K562 (cell line): ENCODE data around the gene RGL2. TPM values are rescaled to one million over a fixed set of nuclear protein-coding genes. Genes with fewer than 3 reads are reported as not detected.
A peak's percentile ranks its signal among the peaks of the same experiment; 100 is the strongest.

Source experiments
- CHCHD3 ChIP-seq: fragments of 250-450 bp; sonication (Bioruptor Pico); IDR thresholded peaks from 2 replicates; pipeline ENCODE4 v2.1.2; 2022; ENCODE audit warnings: mild to moderate bottlenecking
- CHD1 ChIP-seq: fragments of 200-600 bp; sonication (generic); IDR thresholded peaks from one replicate; pipeline ENCODE4 v1.6.1; 2012; ENCODE audit warnings: mild to moderate bottlenecking, moderate library complexity, low read length, inconsistent platforms
- POLR3G ChIP-seq: IDR thresholded peaks from 2 replicates; pipeline ENCODE4 v1.6.1; 2011; ENCODE audit not compliant: insufficient read length, insufficient replicate concordance; ENCODE audit errors: extremely low read depth
- TCFL5 ChIP-seq: fragments of 250-450 bp; sonication (Bioruptor Pico); conservative IDR thresholded peaks from 2 replicates; pipeline ENCODE4 v1.6.1; 2021; ENCODE audit warnings: mild to moderate bottlenecking, moderate library complexity, matching md5 sums
- polyA plus RNA-seq, 8 experiments: library from polyadenylated mRNA; depleted of rRNA in 4 of 8; stranded (reverse) in 5 of 8; unstranded in 3 of 8; fragments of >200 nt; fragmentation: Nextera tagmentation in 2 of 8; fragmentation: Illumina TruSeq in 1 of 8; extraction: Ambion mirVana in 2 of 8; extraction: Trizol in 1 of 8; gene quantifications; 2 replicates each; pipeline versions ENCODE4 v1.2.1 to v1.2.3, GENCODE V29; 2011 to 2014; ENCODE audit warnings: inconsistent platforms in 1 of 8, missing spikeins in 1 of 8
- total RNA-seq, 7 experiments: library from RNA; depleted of rRNA in 6 of 7; stranded (reverse); fragments of >200 nt in 6 of 7; fragmentation: Illumina TruSeq in 2 of 7; extraction: Trizol in 2 of 7; gene quantifications; 2 replicates each; pipeline versions ENCODE4 v1.2.1 to v1.2.3, GENCODE V29; 2011 to 2021; ENCODE audit warnings: low replicate concordance in 1 of 7
- TF ChIP-seq, protein P1 (sequence below), 2 experiments: fragments of 450-650 bp in 1 of 2; sonication (generic) in 1 of 2; formaldehyde crosslinking in 1 of 2; IDR thresholded peaks; 2 replicates each; pipeline versions ENCODE4 v1.7.1 to v1.9.0; 2016 to 2022; ENCODE audit warnings: inconsistent platforms in 1 of 2, mild to moderate bottlenecking in 1 of 2, missing genetic modification reagents in 1 of 2
- TF ChIP-seq, protein P2 (sequence below), 2 experiments: fragments of 450-650 bp; formaldehyde crosslinking in 1 of 2; IDR thresholded peaks; 2 replicates each; pipeline versions ENCODE4 v1.4.0 to v1.6.1; 2014 to 2020; ENCODE audit warnings: mild to moderate bottlenecking in 2 of 2, borderline replicate concordance in 1 of 2, low read depth in 1 of 2
- TF ChIP-seq, protein P3 (sequence below): fragments of 250-450 bp; sonication (Bioruptor Pico); IDR thresholded peaks from 2 replicates; pipeline ENCODE4 v1.9.0; 2021; ENCODE audit warnings: mild to moderate bottlenecking, inconsistent platforms

The RGL2 gene
- total and polyA plus RNA-seq, 9 of the 15 experiments (the other 6 are each of a cell fraction or from before 2014, with no cell fraction given) = 1.8 to 57.1 (median 19.5) TPM

DNA sequence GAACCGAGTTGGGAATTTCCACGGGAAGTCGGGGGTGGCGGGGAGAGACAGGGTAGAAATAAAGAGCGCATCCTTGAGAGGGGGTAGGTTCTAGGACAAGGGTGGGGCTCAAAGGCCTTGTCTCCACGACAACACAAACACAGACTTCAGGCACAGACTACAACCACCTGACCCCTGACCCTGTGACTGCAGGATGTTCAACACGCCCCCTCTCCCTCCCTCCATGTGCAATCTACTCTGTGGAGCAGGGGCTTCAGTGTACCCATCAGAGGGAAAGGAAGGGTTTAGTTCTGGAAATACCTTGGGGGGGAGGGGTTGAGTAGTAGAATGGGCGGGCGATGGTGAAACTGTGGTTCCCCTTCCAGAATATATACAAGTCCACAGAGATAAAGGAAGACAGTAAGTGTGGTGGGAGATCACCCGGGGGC lies 15.8 kb upstream of the RGL2 start (continued):
- TF ChIP-seq, protein P1, sequence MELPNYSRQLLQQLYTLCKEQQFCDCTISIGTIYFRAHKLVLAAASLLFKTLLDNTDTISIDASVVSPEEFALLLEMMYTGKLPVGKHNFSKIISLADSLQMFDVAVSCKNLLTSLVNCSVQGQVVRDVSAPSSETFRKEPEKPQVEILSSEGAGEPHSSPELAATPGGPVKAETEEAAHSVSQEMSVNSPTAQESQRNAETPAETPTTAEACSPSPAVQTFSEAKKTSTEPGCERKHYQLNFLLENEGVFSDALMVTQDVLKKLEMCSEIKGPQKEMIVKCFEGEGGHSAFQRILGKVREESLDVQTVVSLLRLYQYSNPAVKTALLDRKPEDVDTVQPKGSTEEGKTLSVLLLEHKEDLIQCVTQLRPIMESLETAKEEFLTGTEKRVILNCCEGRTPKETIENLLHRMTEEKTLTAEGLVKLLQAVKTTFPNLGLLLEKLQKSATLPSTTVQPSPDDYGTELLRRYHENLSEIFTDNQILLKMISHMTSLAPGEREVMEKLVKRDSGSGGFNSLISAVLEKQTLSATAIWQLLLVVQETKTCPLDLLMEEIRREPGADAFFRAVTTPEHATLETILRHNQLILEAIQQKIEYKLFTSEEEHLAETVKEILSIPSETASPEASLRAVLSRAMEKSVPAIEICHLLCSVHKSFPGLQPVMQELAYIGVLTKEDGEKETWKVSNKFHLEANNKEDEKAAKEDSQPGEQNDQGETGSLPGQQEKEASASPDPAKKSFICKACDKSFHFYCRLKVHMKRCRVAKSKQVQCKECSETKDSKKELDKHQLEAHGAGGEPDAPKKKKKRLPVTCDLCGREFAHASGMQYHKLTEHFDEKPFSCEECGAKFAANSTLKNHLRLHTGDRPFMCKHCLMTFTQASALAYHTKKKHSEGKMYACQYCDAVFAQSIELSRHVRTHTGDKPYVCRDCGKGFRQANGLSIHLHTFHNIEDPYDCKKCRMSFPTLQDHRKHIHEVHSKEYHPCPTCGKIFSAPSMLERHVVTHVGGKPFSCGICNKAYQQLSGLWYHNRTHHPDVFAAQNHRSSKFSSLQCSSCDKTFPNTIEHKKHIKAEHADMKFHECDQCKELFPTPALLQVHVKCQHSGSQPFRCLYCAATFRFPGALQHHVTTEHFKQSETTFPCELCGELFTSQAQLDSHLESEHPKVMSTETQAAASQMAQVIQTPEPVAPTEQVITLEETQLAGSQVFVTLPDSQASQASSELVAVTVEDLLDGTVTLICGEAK (IDR thresholded peaks at IDR 0.05) = no peak
- TF ChIP-seq, protein P1 (CRISPR knock-in tag; IDR thresholded peaks at IDR 0.05) = peak; percentile 52; the same call in 1 of the 2 replicates
- TF ChIP-seq, protein P2, sequence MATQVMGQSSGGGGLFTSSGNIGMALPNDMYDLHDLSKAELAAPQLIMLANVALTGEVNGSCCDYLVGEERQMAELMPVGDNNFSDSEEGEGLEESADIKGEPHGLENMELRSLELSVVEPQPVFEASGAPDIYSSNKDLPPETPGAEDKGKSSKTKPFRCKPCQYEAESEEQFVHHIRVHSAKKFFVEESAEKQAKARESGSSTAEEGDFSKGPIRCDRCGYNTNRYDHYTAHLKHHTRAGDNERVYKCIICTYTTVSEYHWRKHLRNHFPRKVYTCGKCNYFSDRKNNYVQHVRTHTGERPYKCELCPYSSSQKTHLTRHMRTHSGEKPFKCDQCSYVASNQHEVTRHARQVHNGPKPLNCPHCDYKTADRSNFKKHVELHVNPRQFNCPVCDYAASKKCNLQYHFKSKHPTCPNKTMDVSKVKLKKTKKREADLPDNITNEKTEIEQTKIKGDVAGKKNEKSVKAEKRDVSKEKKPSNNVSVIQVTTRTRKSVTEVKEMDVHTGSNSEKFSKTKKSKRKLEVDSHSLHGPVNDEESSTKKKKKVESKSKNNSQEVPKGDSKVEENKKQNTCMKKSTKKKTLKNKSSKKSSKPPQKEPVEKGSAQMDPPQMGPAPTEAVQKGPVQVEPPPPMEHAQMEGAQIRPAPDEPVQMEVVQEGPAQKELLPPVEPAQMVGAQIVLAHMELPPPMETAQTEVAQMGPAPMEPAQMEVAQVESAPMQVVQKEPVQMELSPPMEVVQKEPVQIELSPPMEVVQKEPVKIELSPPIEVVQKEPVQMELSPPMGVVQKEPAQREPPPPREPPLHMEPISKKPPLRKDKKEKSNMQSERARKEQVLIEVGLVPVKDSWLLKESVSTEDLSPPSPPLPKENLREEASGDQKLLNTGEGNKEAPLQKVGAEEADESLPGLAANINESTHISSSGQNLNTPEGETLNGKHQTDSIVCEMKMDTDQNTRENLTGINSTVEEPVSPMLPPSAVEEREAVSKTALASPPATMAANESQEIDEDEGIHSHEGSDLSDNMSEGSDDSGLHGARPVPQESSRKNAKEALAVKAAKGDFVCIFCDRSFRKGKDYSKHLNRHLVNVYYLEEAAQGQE (IDR thresholded peaks at IDR 0.05; ENCODE audit: borderline replicate concordance) = 0 out of 2 replicates have a peak, but pooled peaks have one; percentile 1
- TF ChIP-seq, protein P2 (CRISPR knock-in tag; IDR thresholded peaks at IDR 0.05; ENCODE audit: low read depth) = no peak
- TF ChIP-seq, protein P3, sequence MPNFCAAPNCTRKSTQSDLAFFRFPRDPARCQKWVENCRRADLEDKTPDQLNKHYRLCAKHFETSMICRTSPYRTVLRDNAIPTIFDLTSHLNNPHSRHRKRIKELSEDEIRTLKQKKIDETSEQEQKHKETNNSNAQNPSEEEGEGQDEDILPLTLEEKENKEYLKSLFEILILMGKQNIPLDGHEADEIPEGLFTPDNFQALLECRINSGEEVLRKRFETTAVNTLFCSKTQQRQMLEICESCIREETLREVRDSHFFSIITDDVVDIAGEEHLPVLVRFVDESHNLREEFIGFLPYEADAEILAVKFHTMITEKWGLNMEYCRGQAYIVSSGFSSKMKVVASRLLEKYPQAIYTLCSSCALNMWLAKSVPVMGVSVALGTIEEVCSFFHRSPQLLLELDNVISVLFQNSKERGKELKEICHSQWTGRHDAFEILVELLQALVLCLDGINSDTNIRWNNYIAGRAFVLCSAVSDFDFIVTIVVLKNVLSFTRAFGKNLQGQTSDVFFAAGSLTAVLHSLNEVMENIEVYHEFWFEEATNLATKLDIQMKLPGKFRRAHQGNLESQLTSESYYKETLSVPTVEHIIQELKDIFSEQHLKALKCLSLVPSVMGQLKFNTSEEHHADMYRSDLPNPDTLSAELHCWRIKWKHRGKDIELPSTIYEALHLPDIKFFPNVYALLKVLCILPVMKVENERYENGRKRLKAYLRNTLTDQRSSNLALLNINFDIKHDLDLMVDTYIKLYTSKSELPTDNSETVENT (CRISPR knock-in tag) = no peak
- TF ChIP-seq CHD1 = no peak
- TF ChIP-seq TCFL5 (CRISPR knock-in tag) = no peak
- no peak for TF ChIP-seq CHCHD3 (CRISPR knock-in tag)
- TF ChIP-seq POLR3G = no peak
